NCI-H526 (cell line): ENCODE results near the gene MYRIP.
A peak's percentile ranks its signal among the peaks of the same experiment; 100 is the strongest.
"Not testable (repeated sequence)": the region's sequence is repeated elsewhere in the genome, so short reads cannot be mapped to it uniquely, and the experiment has no call there.

Experiments
- DNase-seq, 2 experiments: peaks; one replicate each; lab custom pipeline; 2025; lab: John Stamatoyannopoulos, UW

The MYRIP gene

GRCh38 chr3:39970982-39971381 lies 161.6 kb downstream of the MYRIP start:
- no peak for DNase-seq

- DNase-seq, result no peak
These were observed 162.2 kb downstream of the MYRIP start for GRCh38 chr3:39971559-39972031.

GRCh38 chr3:39972508-39972907 lies 163.1 kb downstream of the MYRIP start:
- DNase-seq, result no peak

GRCh38 chr3:39977058-39977794 lies 167.8 kb downstream of the MYRIP start:
- DNase-seq, result no peak

GRCh38 chr3:39978308-39978707 lies 168.9 kb downstream of the MYRIP start:
- no peak for DNase-seq

GRCh38 chr3:39980058-39980457 lies 170.6 kb downstream of the MYRIP start:
- DNase-seq, result peak; percentile 62 to 80

- no peak for DNase-seq
These were observed 171.4 kb downstream of the MYRIP start for GRCh38 chr3:39980781-39981180.

GRCh38 chr3:39981547-39982184 lies 172.3 kb downstream of the MYRIP start:
- DNase-seq, result no peak

- peak in 1 of 2 experiments; percentile 19 for DNase-seq
These were observed 173.4 kb downstream of the MYRIP start for GRCh38 chr3:39982665-39983357.

- no peak for DNase-seq
These were observed 180.3 kb downstream of the MYRIP start for GRCh38 chr3:39989746-39990145.

GRCh38 chr3:39990532-39990931 lies 181.1 kb downstream of the MYRIP start:
- DNase-seq, result peak; percentile 37 to 71

GRCh38 chr3:40008796-40009195 lies 199.4 kb downstream of the MYRIP start:
- no peak for DNase-seq

- DNase-seq, result no peak
These were observed 200.6 kb downstream of the MYRIP start for GRCh38 chr3:40009991-40010390.

GRCh38 chr3:40012381-40012780 lies 203.0 kb downstream of the MYRIP start:
- no peak for DNase-seq

- DNase-seq, result no peak
These were observed 207.0 kb downstream of the MYRIP start for GRCh38 chr3:40016391-40016790.

GRCh38 chr3:40018369-40018768 lies 209.0 kb downstream of the MYRIP start:
- DNase-seq, result no peak

GRCh38 chr3:40019376-40019775 lies 210.0 kb downstream of the MYRIP start:
- DNase-seq, result no peak

GRCh38 chr3:40020689-40021088 lies 211.3 kb downstream of the MYRIP start:
- DNase-seq, result no peak

GRCh38 chr3:40021338-40021737 lies 211.9 kb downstream of the MYRIP start:
- DNase-seq, result no peak

GRCh38 chr3:40022297-40022827 lies 213.0 kb downstream of the MYRIP start:
- no peak for DNase-seq

- DNase-seq, result no peak
These were observed 215.1 kb downstream of the MYRIP start for GRCh38 chr3:40024526-40024925.

GRCh38 chr3:40025892-40026291 lies 216.5 kb downstream of the MYRIP start:
- not testable (repeated sequence) for DNase-seq

- DNase-seq, result no peak
These were observed 225.8 kb downstream of the MYRIP start for GRCh38 chr3:40035177-40035576.
